Mesendoderm (in vitro differentiated cells): ENCODE results near the gene RNF150.

Experiments used
- DNase-seq: peaks from one replicate; pipeline ENCODE4 v3.0.0; 2013
- H2AK5ac ChIP-seq: 2 replicates; pipeline ENCODE4 v1.6.1; 2013; ENCODE audit warnings: low read length, inconsistent platforms
- H2BK120ac ChIP-seq: 2 replicates; pipeline ENCODE4 v1.6.1; 2013; ENCODE audit warnings: low read depth, mild to moderate bottlenecking, low read length, moderate library complexity, mixed read lengths
- H2BK15ac ChIP-seq: replicated peaks from 2 replicates; pipeline ENCODE4 v1.6.1; 2013; ENCODE audit warnings: low read depth, mild to moderate bottlenecking, moderate library complexity
- H2BK5ac ChIP-seq: 2 replicates; pipeline ENCODE4 v1.6.1; 2013; ENCODE audit warnings: low read length, inconsistent platforms
- H3K18ac ChIP-seq: 2 replicates; pipeline ENCODE4 v1.6.1; 2013; ENCODE audit warnings: mild to moderate bottlenecking, low read length, mixed read lengths
- H3K23ac ChIP-seq: one replicate; pipeline ENCODE4 v1.6.1; 2013; ENCODE audit warnings: low read length
- H3K27ac ChIP-seq: 2 replicates; pipeline ENCODE4 v1.5.1; 2013; ENCODE audit warnings: low read depth, mild to moderate bottlenecking, inconsistent platforms, low read length, moderate library complexity
- H3K27me3 ChIP-seq: 2 replicates; pipeline ENCODE4 v1.6.1; 2013; ENCODE audit warnings: low read length, control low read depth, mild to moderate bottlenecking, inconsistent platforms; ENCODE audit not compliant: insufficient read depth, poor library complexity
- H3K36me3 ChIP-seq: 2 replicates; pipeline ENCODE4 v1.6.1; 2013; ENCODE audit warnings: low read length, inconsistent platforms; ENCODE audit not compliant: control insufficient read depth, insufficient read depth
- H3K4ac ChIP-seq: one replicate; pipeline ENCODE4 v1.6.1; 2013; ENCODE audit warnings: low read depth, mild to moderate bottlenecking, low read length, moderate library complexity
- H3K4me1 ChIP-seq: 2 replicates; pipeline ENCODE4 v1.6.1; 2013; ENCODE audit warnings: low read depth, low read length, inconsistent platforms; ENCODE audit not compliant: control insufficient read depth
- H3K4me2 ChIP-seq: 2 replicates; pipeline ENCODE4 v1.6.1; 2013; ENCODE audit warnings: low read length
- H3K4me3 ChIP-seq: 2 replicates; pipeline ENCODE4 v1.5.1; 2013; ENCODE audit warnings: mild to moderate bottlenecking, low read length
- H3K56ac ChIP-seq: one replicate; pipeline ENCODE4 v1.6.1; 2013; ENCODE audit warnings: low read length
- H3K79me1 ChIP-seq: 2 replicates; pipeline ENCODE4 v1.6.1; 2013; ENCODE audit warnings: low read length, inconsistent platforms
- H3K79me2 ChIP-seq: 2 replicates; pipeline ENCODE4 v1.6.1; 2013; ENCODE audit warnings: mild to moderate bottlenecking, low read length; ENCODE audit not compliant: control insufficient read depth, insufficient read depth
- H3K9ac ChIP-seq: 2 replicates; pipeline ENCODE4 v1.6.1; 2013; ENCODE audit warnings: low read length, inconsistent platforms
- H4K5ac ChIP-seq: one replicate; pipeline ENCODE4 v1.6.1; 2013; ENCODE audit warnings: low read length
- H4K8ac ChIP-seq: one replicate; pipeline ENCODE4 v1.6.1; 2013; ENCODE audit warnings: low read depth, mild to moderate bottlenecking, control low read depth, low read length, moderate library complexity
- WGBS: extraction: QIAGEN DNeasy Blood & Tissue Kit; methylation state at CpG from one replicate; pipeline ENCODE4 v1.1.7; 2013; ENCODE audit warnings: low lambda C conversion rate, missing lambda C conversion rate; ENCODE audit not compliant: insufficient coverage; ENCODE audit errors: extremely low coverage; 5-methylcytosine and 5-hydroxymethylcytosine counted together

Gene RNF150

GRCh38 chr4:141154725-141155124 lies 21.5 kb upstream of the RNF150 start:
- Histone ChIP-seq H3K4me3 (no peak overlapping the region), H3K9ac (no peak overlapping the region), H2BK5ac (no peak overlapping the region), H3K4me1 (no peaks in the 10 kb centered on the region), H3K4ac (no peak overlapping the region), H4K5ac (no peak overlapping the region), H2BK15ac (no peak overlapping the region), H3K36me3 (no peaks in the 10 kb centered on the region), H2AK5ac (no peak overlapping the region), H3K56ac (no peak overlapping the region), H3K27me3 (no peaks in the 10 kb centered on the region), H3K79me2 (no peaks in the 10 kb centered on the region), H3K4me2 (no peak overlapping the region), H3K79me1 (no peaks in the 10 kb centered on the region), H4K8ac (no peak overlapping the region), H2BK120ac (no peak overlapping the region), H3K27ac (no peak overlapping the region), H3K18ac (no peak overlapping the region), H3K23ac (no peak overlapping the region)
- no CpG with 5 or more reads among the region's 3 CpGs for WGBS
- no peak for DNase-seq

- Histone ChIP-seq H3K27me3 (no peaks in the 10 kb centered on the region), H3K9ac (no peak overlapping the region), H2BK15ac (no peak overlapping the region), H3K4me3 (no peak overlapping the region), H3K4me1 (no peaks in the 10 kb centered on the region), H3K79me2 (no peaks in the 10 kb centered on the region), H3K56ac (no peak overlapping the region), H3K4me2 (no peak overlapping the region), H3K4ac (no peak overlapping the region), H4K5ac (no peak overlapping the region), H3K79me1 (no peaks in the 10 kb centered on the region), H4K8ac (no peak overlapping the region), H2AK5ac (no peak overlapping the region), H3K23ac (no peak overlapping the region), H3K36me3 (no peaks in the 10 kb centered on the region), H2BK5ac (no peak overlapping the region), H2BK120ac (no peak overlapping the region), H3K18ac (no peak overlapping the region), H3K27ac (no peak overlapping the region)
- no peak for DNase-seq
- no CpG with 5 or more reads among the region's 4 CpGs for WGBS
These were observed 20.7 kb upstream of the RNF150 start for GRCh38 chr4:141153751-141154510.

- Histone ChIP-seq H2BK5ac (no peak overlapping the region), H3K79me2 (no peaks in the 10 kb centered on the region), H2BK15ac (no peak overlapping the region), H3K4me1 (no peaks in the 10 kb centered on the region), H3K23ac (no peak overlapping the region), H3K18ac (no peak overlapping the region), H3K56ac (no peak overlapping the region), H4K5ac (no peak overlapping the region), H3K9ac (no peak overlapping the region), H3K27me3 (no peaks in the 10 kb centered on the region), H3K27ac (no peak overlapping the region), H4K8ac (no peak overlapping the region), H3K36me3 (no peaks in the 10 kb centered on the region), H3K4me3 (no peak overlapping the region), H3K4me2 (no peak overlapping the region), H3K4ac (no peak overlapping the region), H2BK120ac (no peak overlapping the region), H2AK5ac (no peak overlapping the region), H3K79me1 (no peaks in the 10 kb centered on the region)
- WGBS = no CpG with 5 or more reads among the region's 2 CpGs
- DNase-seq = no peak
These were observed 10.9 kb upstream of the RNF150 start for GRCh38 chr4:141144207-141144606.

- no peaks in the 10 kb centered on the region for H3K4me1 ChIP-seq
- H3K27me3 ChIP-seq = no peaks in the 10 kb centered on the region
- H3K4me3 ChIP-seq = no peak overlapping the region
- no peak overlapping the region for H3K9ac ChIP-seq
- H4K8ac ChIP-seq = no peak overlapping the region
- H3K79me1 ChIP-seq = no peaks in the 10 kb centered on the region
- no CpG with 5 or more reads among the region's 7 CpGs for WGBS
- no peak overlapping the region for H2AK5ac ChIP-seq
- no peak overlapping the region for H3K56ac ChIP-seq
- H3K27ac ChIP-seq = no peak overlapping the region
- no peaks in the 10 kb centered on the region for H3K36me3 ChIP-seq
- no peak overlapping the region for H2BK120ac ChIP-seq
- H2BK5ac ChIP-seq = no peak overlapping the region
- no peak overlapping the region for H3K23ac ChIP-seq
- no peak overlapping the region for H3K4me2 ChIP-seq
- no peak overlapping the region for H2BK15ac ChIP-seq
- H3K79me2 ChIP-seq = no peaks in the 10 kb centered on the region
- no peak overlapping the region for H3K18ac ChIP-seq
- no peak overlapping the region for H4K5ac ChIP-seq
- DNase-seq = no peak
- no peak overlapping the region for H3K4ac ChIP-seq
These were observed 9.2 kb upstream of the RNF150 start for GRCh38 chr4:141142423-141142822.

DNA sequence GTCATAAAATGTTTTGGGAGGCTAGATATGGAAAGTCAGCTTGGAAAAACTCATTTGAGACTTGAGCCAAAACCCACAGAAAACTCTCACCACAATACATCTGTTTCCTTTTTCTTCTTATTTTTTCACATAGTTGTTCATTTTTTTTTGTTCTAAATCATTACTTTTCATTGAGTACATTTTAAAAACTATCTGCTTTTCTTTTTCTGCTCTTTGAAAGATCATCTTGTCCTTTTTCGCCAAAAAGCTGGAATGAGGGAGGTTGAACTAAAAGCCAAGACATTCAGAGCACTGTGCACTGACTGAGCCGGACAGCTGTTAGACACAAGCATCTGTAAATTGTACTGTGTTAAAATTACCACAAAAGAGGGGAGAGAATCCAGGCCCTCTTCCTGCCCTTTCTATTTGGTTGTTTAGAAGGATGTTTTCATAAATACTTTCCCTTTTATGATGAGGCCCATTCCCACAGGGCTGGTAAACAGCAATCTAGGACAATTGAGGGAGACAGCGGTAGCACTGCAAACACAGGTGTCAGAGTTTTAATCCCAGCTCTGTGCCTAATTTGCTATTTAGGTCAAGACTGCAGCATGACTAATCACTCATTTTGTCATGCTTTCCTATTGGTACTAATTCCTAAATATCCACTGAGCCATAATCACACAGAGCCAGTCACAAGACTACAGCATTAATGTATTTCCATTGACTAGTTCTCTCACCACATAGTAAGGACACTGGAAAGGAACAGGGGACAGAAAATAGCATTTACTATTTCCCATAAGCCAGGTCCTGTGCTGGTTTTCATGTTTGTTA lies 7.3 kb upstream of the RNF150 start:
- H3K36me3 ChIP-seq = no peaks in the 10 kb centered on the region
- H3K9ac ChIP-seq = no peak overlapping the region
- no peak overlapping the region for H2BK15ac ChIP-seq
- no peaks in the 10 kb centered on the region for H3K27me3 ChIP-seq
- no peak overlapping the region for H3K27ac ChIP-seq
- H3K4me3 ChIP-seq = no peak overlapping the region
- H3K23ac ChIP-seq = no peak overlapping the region
- WGBS = no CpG with 5 or more reads among the region's 3 CpGs
- no peak overlapping the region for H4K8ac ChIP-seq
- no peaks in the 10 kb centered on the region for H3K4me1 ChIP-seq
- no peak overlapping the region for H3K56ac ChIP-seq
- no peak overlapping the region for H4K5ac ChIP-seq
- H3K4me2 ChIP-seq = no peak overlapping the region
- no peak overlapping the region for H3K4ac ChIP-seq
- no peak overlapping the region for H3K18ac ChIP-seq
- H3K79me2 ChIP-seq = no peaks in the 10 kb centered on the region
- no peak overlapping the region for H2AK5ac ChIP-seq
- no peak for DNase-seq
- H2BK5ac ChIP-seq = no peak overlapping the region
- H3K79me1 ChIP-seq = no peaks in the 10 kb centered on the region
- H2BK120ac ChIP-seq = no peak overlapping the region
